Measurements from ENCODE around the gene SLC45A2.

The SLC45A2 gene

GRCh38 chr5:33997331-33997983 is 13.0 kb upstream of the SLC45A2 start:
- Mint-ChIP-seq H3K9me3 (ENCODE audit: low read depth) (no peaks in the 10 kb centered on the region), H3K36me3 (peaks cover 13% of the 10 kb centered on the region), H3K27me3 (no peaks in the 10 kb centered on the region), H3K4me3 (no peak overlapping the region), H3K4me1 (ENCODE audit: low read depth) (peaks cover 4% of the 10 kb centered on the region), H3K27ac (no peak overlapping the region)

GRCh38 chr5:33995865-33996264 is 11.4 kb upstream of the SLC45A2 start:
- Mint-ChIP-seq H3K27ac (no peak overlapping the region), H3K4me1 (ENCODE audit: low read depth) (peaks cover 4% of the 10 kb centered on the region), H3K4me3 (no peak overlapping the region), H3K9me3 (ENCODE audit: low read depth) (no peaks in the 10 kb centered on the region), H3K27me3 (no peaks in the 10 kb centered on the region), H3K36me3 (peaks cover 13% of the 10 kb centered on the region)

- H3K9me3 Mint-ChIP-seq (ENCODE audit: low read depth), result no peaks in the 10 kb centered on the region
- no peak overlapping the region for H3K27ac Mint-ChIP-seq
- no peak overlapping the region for H3K4me3 Mint-ChIP-seq
- H3K36me3 Mint-ChIP-seq, result peaks cover 13% of the 10 kb centered on the region
- no peaks in the 10 kb centered on the region for H3K27me3 Mint-ChIP-seq
- peaks cover 4% of the 10 kb centered on the region for H3K4me1 Mint-ChIP-seq (ENCODE audit: low read depth)
Observed at GRCh38 chr5:33994845-33995244, 10.4 kb upstream of the SLC45A2 start.

- peaks cover 20% of the 10 kb centered on the region for H3K36me3 Mint-ChIP-seq
- no peak overlapping the region for H3K4me3 Mint-ChIP-seq
- H3K4me1 Mint-ChIP-seq (ENCODE audit: low read depth), result peaks cover 4% of the 10 kb centered on the region
- no peak overlapping the region for H3K27ac Mint-ChIP-seq
- no peaks in the 10 kb centered on the region for H3K27me3 Mint-ChIP-seq
- no peaks in the 10 kb centered on the region for H3K9me3 Mint-ChIP-seq (ENCODE audit: low read depth)
Observed at GRCh38 chr5:33992864-33993263, 8.4 kb upstream of the SLC45A2 start.

GRCh38 chr5:33985447-33985846 is 954 bp upstream of the SLC45A2 start:
- Mint-ChIP-seq H3K27me3 (no peaks in the 10 kb centered on the region), H3K27ac (no peak overlapping the region), H3K36me3 (peaks cover 14% of the 10 kb centered on the region), H3K4me1 (ENCODE audit: low read depth) (no peaks in the 10 kb centered on the region), H3K9me3 (ENCODE audit: low read depth) (no peaks in the 10 kb centered on the region), H3K4me3 (no peak overlapping the region)

GRCh38 chr5:33984178-33984577 is 315 bp downstream of the SLC45A2 start:
- Mint-ChIP-seq H3K27ac (no peak overlapping the region), H3K36me3 (peaks cover 14% of the 10 kb centered on the region), H3K4me1 (ENCODE audit: low read depth) (no peaks in the 10 kb centered on the region), H3K27me3 (no peaks in the 10 kb centered on the region), H3K4me3 (no peak overlapping the region), H3K9me3 (ENCODE audit: low read depth) (no peaks in the 10 kb centered on the region)

GRCh38 chr5:33981408-33982162 is 2.9 kb downstream of the SLC45A2 start:
- Mint-ChIP-seq H3K36me3 (no peaks in the 10 kb centered on the region), H3K27ac (no peak overlapping the region), H3K9me3 (ENCODE audit: low read depth) (no peaks in the 10 kb centered on the region), H3K4me3 (no peak overlapping the region), H3K4me1 (ENCODE audit: low read depth) (no peaks in the 10 kb centered on the region), H3K27me3 (no peaks in the 10 kb centered on the region)

GRCh38 chr5:33980030-33980429 is 4.5 kb downstream of the SLC45A2 start:
- Mint-ChIP-seq H3K4me3 (no peak overlapping the region), H3K27ac (no peak overlapping the region), H3K4me1 (ENCODE audit: low read depth) (no peaks in the 10 kb centered on the region), H3K36me3 (no peaks in the 10 kb centered on the region), H3K9me3 (ENCODE audit: low read depth) (no peaks in the 10 kb centered on the region), H3K27me3 (no peaks in the 10 kb centered on the region)

GRCh38 chr5:33978306-33978705 is 6.2 kb downstream of the SLC45A2 start:
- H3K4me3 Mint-ChIP-seq, result no peak overlapping the region

GRCh38 chr5:33976307-33976706 is 8.2 kb downstream of the SLC45A2 start:
- no peaks in the 10 kb centered on the region for H3K27me3 Mint-ChIP-seq

More at GRCh38 chr5:33978306-33978705, 6.2 kb downstream of the SLC45A2 start:
- no peaks in the 10 kb centered on the region for H3K36me3 Mint-ChIP-seq
- no peaks in the 10 kb centered on the region for H3K27me3 Mint-ChIP-seq
- no peaks in the 10 kb centered on the region for H3K9me3 Mint-ChIP-seq (ENCODE audit: low read depth)
- peaks cover 4% of the 10 kb centered on the region for H3K4me1 Mint-ChIP-seq (ENCODE audit: low read depth)
- no peak overlapping the region for H3K27ac Mint-ChIP-seq

GRCh38 chr5:33975852-33976251 is 8.6 kb downstream of the SLC45A2 start:
- Mint-ChIP-seq H3K4me1 (ENCODE audit: low read depth) (peaks cover 9% of the 10 kb centered on the region), H3K27ac (no peak overlapping the region), H3K36me3 (no peaks in the 10 kb centered on the region), H3K9me3 (ENCODE audit: low read depth) (no peaks in the 10 kb centered on the region), H3K4me3 (no peak overlapping the region), H3K27me3 (peaks cover 1% of the 10 kb centered on the region)

More at GRCh38 chr5:33976307-33976706, 8.2 kb downstream of the SLC45A2 start:
- Mint-ChIP-seq H3K36me3 (no peaks in the 10 kb centered on the region), H3K4me3 (no peak overlapping the region), H3K27ac (no peak overlapping the region), H3K9me3 (ENCODE audit: low read depth) (no peaks in the 10 kb centered on the region), H3K4me1 (ENCODE audit: low read depth) (peaks cover 9% of the 10 kb centered on the region)

GRCh38 chr5:33973271-33973670 is 11.2 kb downstream of the SLC45A2 start:
- Mint-ChIP-seq H3K27me3 (peaks cover 4% of the 10 kb centered on the region), H3K27ac (no peak overlapping the region), H3K4me1 (ENCODE audit: low read depth) (peaks cover 9% of the 10 kb centered on the region), H3K4me3 (no peak overlapping the region), H3K36me3 (no peaks in the 10 kb centered on the region), H3K9me3 (ENCODE audit: low read depth) (no peaks in the 10 kb centered on the region)

- Mint-ChIP-seq H3K27me3 (peaks cover 4% of the 10 kb centered on the region), H3K36me3 (no peaks in the 10 kb centered on the region)
Observed at GRCh38 chr5:33969572-33970452, 14.7 kb downstream of the SLC45A2 start.

GRCh38 chr5:33968211-33969005 is 16.1 kb downstream of the SLC45A2 start:
- no peaks in the 10 kb centered on the region for H3K9me3 Mint-ChIP-seq (ENCODE audit: low read depth)
- no peak overlapping the region for H3K27ac Mint-ChIP-seq
- no peak overlapping the region for H3K4me3 Mint-ChIP-seq
- H3K4me1 Mint-ChIP-seq (ENCODE audit: low read depth), result peaks cover 16% of the 10 kb centered on the region
- H3K36me3 Mint-ChIP-seq, result no peaks in the 10 kb centered on the region
- H3K27me3 Mint-ChIP-seq, result peaks cover 4% of the 10 kb centered on the region

More at GRCh38 chr5:33969572-33970452, 14.7 kb downstream of the SLC45A2 start:
- H3K27ac Mint-ChIP-seq, result no peak overlapping the region
- H3K9me3 Mint-ChIP-seq (ENCODE audit: low read depth), result no peaks in the 10 kb centered on the region
- H3K4me1 Mint-ChIP-seq (ENCODE audit: low read depth), result peaks cover 13% of the 10 kb centered on the region
- H3K4me3 Mint-ChIP-seq, result no peak overlapping the region

Data from activated naive CD8-positive, alpha-beta T cell (primary cell).